IMR-90 (cell line): ENCODE measurements around the gene HMG20A. TPM values are rescaled to one million over a fixed set of nuclear protein-coding genes. Genes with fewer than 3 reads are reported as not detected.

ENCODE experiments used
- ATAC-seq: fragments of 200-7000 bp; cut with Tn5 transposase; 2 replicates; pipeline ENCODE4 v1.9.1; 2020; ENCODE audit warnings: low read depth, mild to moderate bottlenecking, moderate library complexity
- BruUV-seq: library from RNA; stranded (reverse); fragments of 400-500 nt; replicated peaks from 2 replicates; lab custom pipeline; 2021; lab: Mats Ljungman, UMichigan
- CTCF ChIA-PET: fragments of 300-600 bp; formaldehyde crosslinking; extraction: SDS; loops from one replicate; lab custom pipeline; 2021; ENCODE audit warnings: antibody characterized with exemption; lab: Yijun Ruan, JAX
- POLR2A ChIA-PET: fragments of 300-600 bp; sonication (Branson Sonifier 250); formaldehyde crosslinking; loops from one replicate; lab custom pipeline; 2022; ENCODE audit warnings: antibody characterized with exemption; ENCODE audit not compliant: unreplicated experiment; lab: Charles Lee
- DNase-seq: peaks from one replicate; pipeline ENCODE4 v3.0.0; 2013
- H2AFZ ChIP-seq: replicated peaks from 2 replicates; pipeline ENCODE3; 2013; ENCODE audit warnings: low read length, mild to moderate bottlenecking; ENCODE audit not compliant: poor library complexity
- H2AK5ac ChIP-seq: 2 replicates; pipeline ENCODE4 v1.6.1; 2013; ENCODE audit warnings: low read depth, low read length, inconsistent platforms
- H2AK9ac ChIP-seq: replicated peaks from 2 replicates; pipeline ENCODE3; 2013; ENCODE audit warnings: mild to moderate bottlenecking, low read depth, low read length, moderate library complexity; ENCODE audit not compliant: poor library complexity
- H2BK120ac ChIP-seq: 2 replicates; pipeline ENCODE4 v1.6.1; 2013; ENCODE audit warnings: low read depth, low read length, inconsistent platforms
- H2BK15ac ChIP-seq: 3 replicates; pipeline ENCODE4 v1.6.1; 2013; ENCODE audit warnings: low read depth, low read length, inconsistent platforms
- H2BK20ac ChIP-seq: 2 replicates; pipeline ENCODE4 v1.6.1; 2013; ENCODE audit warnings: low read depth, mild to moderate bottlenecking, inconsistent platforms, low read length, moderate library complexity
- H2BK5ac ChIP-seq: 2 replicates; pipeline ENCODE4 v1.6.1; 2013; ENCODE audit warnings: mild to moderate bottlenecking, low read depth, low read length, inconsistent platforms; ENCODE audit not compliant: poor library complexity, severe bottlenecking
- H3K14ac ChIP-seq: replicated peaks from 2 replicates; pipeline ENCODE4 v1.6.1; 2013; ENCODE audit warnings: low read depth, low read length, inconsistent platforms
- H3K18ac ChIP-seq: 2 replicates; pipeline ENCODE4 v1.6.1; 2013; ENCODE audit warnings: low read depth, low read length, control low read depth
- H3K23ac ChIP-seq: 2 replicates; pipeline ENCODE4 v1.6.1; 2013; ENCODE audit warnings: low read depth, low read length, inconsistent platforms
- H3K27ac ChIP-seq: 2 replicates; pipeline ENCODE4 v1.5.1; 2013; ENCODE audit warnings: mild to moderate bottlenecking, control low read depth, low read length; ENCODE audit not compliant: insufficient read depth
- H3K27me3 ChIP-seq: 2 replicates; pipeline ENCODE4 v1.6.1; 2013; ENCODE audit warnings: low read length; ENCODE audit not compliant: control insufficient read depth, insufficient read depth
- H3K36me3 ChIP-seq: 2 replicates; pipeline ENCODE4 v1.6.1; 2013; ENCODE audit warnings: low read length, mixed read lengths; ENCODE audit not compliant: control insufficient read depth, insufficient read depth
- H3K4ac ChIP-seq: 2 replicates; pipeline ENCODE4 v1.6.1; 2013; ENCODE audit warnings: low read depth, low read length, inconsistent platforms
- H3K4me1 ChIP-seq: 2 replicates; pipeline ENCODE4 v1.6.1; 2013; ENCODE audit warnings: low read length, mixed read lengths; ENCODE audit not compliant: control insufficient read depth, insufficient read depth
- H3K4me2 ChIP-seq: 2 replicates; pipeline ENCODE4 v1.6.1; 2013; ENCODE audit warnings: low read depth, mild to moderate bottlenecking, control low read depth, low read length, moderate library complexity
- H3K4me3 ChIP-seq: 2 replicates; pipeline ENCODE4 v1.5.1; 2013; ENCODE audit warnings: low read depth, mild to moderate bottlenecking, control low read depth, low read length, moderate library complexity; ENCODE audit not compliant: insufficient read depth
- H3K56ac ChIP-seq: 2 replicates; pipeline ENCODE4 v1.6.1; 2013; ENCODE audit warnings: low read length, inconsistent platforms; ENCODE audit not compliant: insufficient read depth; ENCODE audit errors: extremely low read depth
- H3K79me1 ChIP-seq, 2 experiments: 2 replicates each; pipeline ENCODE4 v1.6.1; 2013; ENCODE audit warnings: low read length in 2 of 2, inconsistent platforms in 1 of 2, low read depth in 1 of 2
- H3K9ac ChIP-seq: 2 replicates; pipeline ENCODE4 v1.6.1; 2013; ENCODE audit warnings: low read depth, low read length, control low read depth
- H3K9me1 ChIP-seq: 2 replicates; pipeline ENCODE4 v1.6.1; 2013; ENCODE audit warnings: low read length, inconsistent platforms; ENCODE audit not compliant: insufficient read depth
- H3K9me3 ChIP-seq: 2 replicates; pipeline ENCODE4 v1.6.1; 2013; ENCODE audit warnings: low read length; ENCODE audit not compliant: control insufficient read depth, insufficient read depth
- H4K20me1 ChIP-seq: 2 replicates; pipeline ENCODE4 v1.6.1; 2013; ENCODE audit warnings: low read length, inconsistent platforms; ENCODE audit not compliant: insufficient read depth
- H4K5ac ChIP-seq: 2 replicates; pipeline ENCODE4 v1.6.1; 2013; ENCODE audit warnings: mild to moderate bottlenecking, low read depth, low read length, control low read depth
- H4K8ac ChIP-seq, 2 experiments: 2 replicates each; pipeline ENCODE4 v1.6.1; 2013; ENCODE audit warnings: low read depth in 2 of 2, low read length in 2 of 2, control low read depth in 1 of 2, inconsistent platforms in 1 of 2
- H4K91ac ChIP-seq: 2 replicates; pipeline ENCODE4 v1.6.1; 2013; ENCODE audit warnings: low read depth, low read length, inconsistent platforms; ENCODE audit not compliant: insufficient read depth
- BHLHE40 ChIP-seq: fragments of 150-350 bp; IDR thresholded peaks from 2 replicates; pipeline ENCODE4 v1.6.1; 2016; ENCODE audit warnings: mild to moderate bottlenecking, low read depth, low read length
- CEBPB ChIP-seq: IDR thresholded peaks from 2 replicates; pipeline ENCODE4 v1.6.1; 2012; ENCODE audit warnings: low read depth, low read length, improper control_type of control experiment
- CHD1 ChIP-seq: IDR thresholded peaks from 2 replicates; pipeline ENCODE4 v1.6.1; 2012; ENCODE audit warnings: low read depth, low read length, improper control_type of control experiment
- FOS ChIP-seq: fragments of 150-350 bp; IDR thresholded peaks from 2 replicates; pipeline ENCODE4 v1.6.1; 2016; ENCODE audit warnings: low read depth, low read length
- MAFK ChIP-seq: IDR thresholded peaks from 2 replicates; pipeline ENCODE4 v1.6.1; 2012; ENCODE audit warnings: low read depth, low read length, improper control_type of control experiment
- MAZ ChIP-seq: IDR thresholded peaks from 2 replicates; pipeline ENCODE4 v1.6.1; 2012; ENCODE audit warnings: low read depth, mild to moderate bottlenecking, low read length, improper control_type of control experiment, moderate library complexity, borderline replicate concordance
- MXI1 ChIP-seq: IDR thresholded peaks from 2 replicates; pipeline ENCODE4 v1.6.1; 2012; ENCODE audit warnings: low read depth, mild to moderate bottlenecking, low read length, moderate library complexity, borderline replicate concordance
- NFE2L2 ChIP-seq: fragments of 150-350 bp; IDR thresholded peaks from 2 replicates; pipeline ENCODE4 v1.6.1; 2016; ENCODE audit warnings: low read depth, mild to moderate bottlenecking, low read length
- POLR2A ChIP-seq: IDR thresholded peaks from 2 replicates; pipeline ENCODE4 v1.6.1; 2012; ENCODE audit warnings: mild to moderate bottlenecking, low read depth, low read length
- RAD21 ChIP-seq: IDR thresholded peaks from 2 replicates; pipeline ENCODE4 v1.6.1; 2012; ENCODE audit warnings: low read length, improper control_type of control experiment
- RCOR1 ChIP-seq: IDR thresholded peaks from 2 replicates; pipeline ENCODE4 v1.6.1; 2012; ENCODE audit warnings: mild to moderate bottlenecking, low read length, improper control_type of control experiment; ENCODE audit not compliant: insufficient replicate concordance
- RFX5 ChIP-seq: IDR thresholded peaks from 2 replicates; pipeline ENCODE4 v1.8.0; 2012; ENCODE audit warnings: low read depth, mild to moderate bottlenecking, low read length, moderate library complexity
- SMC3 ChIP-seq: fragments of 150-350 bp; IDR thresholded peaks from 2 replicates; pipeline ENCODE4 v1.6.1; 2016; ENCODE audit warnings: low read depth, mild to moderate bottlenecking, antibody characterized with exemption, low read length, moderate library complexity
- WGBS, 2 experiments: methylation state at CpG; one replicate each; pipeline versions ENCODE4 v1.1.5 to v1.1.7; 2013; ENCODE audit warnings: missing lambda C conversion rate in 2 of 2; ENCODE audit not compliant: insufficient read length in 1 of 2; ENCODE audit errors: extremely low coverage in 2 of 2; 5-methylcytosine and 5-hydroxymethylcytosine counted together
- dilution Hi-C: fragments of 300-500 bp; cut with HindIII; formaldehyde crosslinking; loops from one replicate; pipeline ENCODE4 v1.14.3; 2018; ENCODE audit warnings: low sequenced_read_pairs; ENCODE audit not compliant: unreplicated experiment
- in situ Hi-C: fragments of 300-500 bp; cut with MboI; formaldehyde crosslinking; loops from 3 replicates; pipeline ENCODE4 v1.14.3; 2019; ENCODE audit warnings: low sequenced_read_pairs, inconsistent platforms, mixed read lengths
- intact Hi-C: fragments of 100-400 bp; cut with micrococcal nuclease; formaldehyde crosslinking; loops from 2 replicates; pipeline ENCODE4 v1.10.0; 2022
- polyA plus RNA-seq, 3 experiments: library from polyadenylated mRNA; depleted of rRNA; stranded (reverse); fragments of >200 nt; gene quantifications; 2 replicates each; pipeline ENCODE4 v1.2.3, GENCODE V29; 2012; ENCODE audit warnings: low replicate concordance in 1 of 3
- total RNA-seq: library from RNA; depleted of rRNA; stranded (reverse); fragments of >200 nt; gene quantifications from 2 replicates; pipeline ENCODE4 v1.2.3, GENCODE V29; 2012
- TF ChIP-seq, protein P1 (sequence below): conservative IDR thresholded peaks from 2 replicates; pipeline ENCODE4 v1.5.1; 2012; ENCODE audit warnings: mild to moderate bottlenecking, low read depth, low read length, improper control_type of control experiment
- TF ChIP-seq, protein P2 (sequence below): fragments of 150-350 bp; IDR thresholded peaks from 2 replicates; pipeline ENCODE4 v1.6.1; 2016; ENCODE audit warnings: low read depth, mild to moderate bottlenecking, low read length, moderate library complexity, borderline replicate concordance
- TF ChIP-seq, protein P3 (sequence below): fragments of 150-350 bp; IDR thresholded peaks from 2 replicates; pipeline ENCODE4 v1.6.1; 2017; ENCODE audit warnings: mild to moderate bottlenecking, antibody characterized with exemption, low read length, low read depth

HMG20A gene
- total and polyA plus RNA-seq, 2 of the 4 experiments (the other 2 are of a cell fraction), result 22.3 to 25.3 TPM

DNA sequence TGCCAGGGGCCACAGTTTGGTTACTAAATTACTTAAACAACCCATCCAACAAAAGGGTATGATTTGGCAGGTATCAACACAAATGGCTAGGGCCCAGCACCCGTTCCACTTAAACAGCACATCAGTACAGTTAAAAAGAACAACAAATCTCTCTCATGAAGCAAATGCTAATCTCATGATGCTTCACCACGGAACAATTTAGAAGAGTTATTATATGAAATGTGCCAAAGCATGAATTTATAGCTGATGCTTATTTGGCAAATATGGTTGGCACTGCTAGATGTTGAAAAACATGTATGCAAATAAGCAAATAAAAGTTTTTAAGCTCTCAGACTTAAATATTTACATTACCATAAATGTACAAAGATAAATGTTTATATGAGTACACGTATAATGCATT is 3.1 kb upstream of the HMG20A start:
- Histone ChIP-seq H3K4ac (peak overlapping the region; percentile 83), H2AK9ac (no peak overlapping the region), H3K4me3 (no peak overlapping the region), H4K20me1 (peaks cover 54% of the 10 kb centered on the region), H3K18ac (peak overlapping the region; percentile 80), H3K79me1 (peaks cover 17 to 66% of the 10 kb centered on the region in 2 experiments), H3K36me3 (no peaks in the 10 kb centered on the region), H2AFZ (no peak overlapping the region), H3K14ac (peak overlapping the region; percentile 34), H2BK5ac (peak overlapping the region; percentile 91), H4K5ac (no peak overlapping the region), H3K9me3 (no peaks in the 10 kb centered on the region), H3K9ac (0 out of 2 replicates have a peak overlapping the region, but pooled peaks have one; percentile 7), H4K8ac (no peak overlapping the region; a peak in 1 of 4 replicates), H3K27me3 (no peaks in the 10 kb centered on the region), H3K4me2 (peak overlapping the region; percentile 97), H4K91ac (peak overlapping the region; percentile 43; the same call in 1 of the 2 replicates), H3K9me1 (peaks cover 11% of the 10 kb centered on the region), H2BK15ac (peak overlapping the region; percentile 87; the same call in 2 of the 3 replicates), H3K56ac (no peak overlapping the region; the same call in 1 of the 2 replicates), H2BK120ac (peak overlapping the region; percentile 36), H2AK5ac (peak overlapping the region; percentile 67; the same call in 1 of the 2 replicates), H3K4me1 (peaks cover 12% of the 10 kb centered on the region), H3K27ac (peak overlapping the region; percentile 77; the same call in 1 of the 2 replicates), H3K23ac (peak overlapping the region; percentile 48; the same call in 1 of the 2 replicates), H2BK20ac (peak overlapping the region; percentile 43)
- in situ Hi-C loops (no loop called here), intact Hi-C loops (loop anchor here (1.0 to 2.0 kb wide), 2 partner anchors 79 to 299 kb away; no protein-coding TSS in a partner anchor), dilution Hi-C loops (no loop called here)
- BruUV-seq, result no TSS peak
- WGBS, 2 experiments, result no CpG with 5 or more reads among the region's 3 CpGs
- CTCF ChIA-PET, result no interaction called here
- POLR2A ChIA-PET, result interaction anchor here (0.6 kb wide), 1 partner anchor 71 kb away, joined by 3 read pairs; no protein-coding TSS in a partner anchor
- ATAC-seq (no peak), DNase-seq (peak; percentile 9)
- TF ChIP-seq, protein P1, sequence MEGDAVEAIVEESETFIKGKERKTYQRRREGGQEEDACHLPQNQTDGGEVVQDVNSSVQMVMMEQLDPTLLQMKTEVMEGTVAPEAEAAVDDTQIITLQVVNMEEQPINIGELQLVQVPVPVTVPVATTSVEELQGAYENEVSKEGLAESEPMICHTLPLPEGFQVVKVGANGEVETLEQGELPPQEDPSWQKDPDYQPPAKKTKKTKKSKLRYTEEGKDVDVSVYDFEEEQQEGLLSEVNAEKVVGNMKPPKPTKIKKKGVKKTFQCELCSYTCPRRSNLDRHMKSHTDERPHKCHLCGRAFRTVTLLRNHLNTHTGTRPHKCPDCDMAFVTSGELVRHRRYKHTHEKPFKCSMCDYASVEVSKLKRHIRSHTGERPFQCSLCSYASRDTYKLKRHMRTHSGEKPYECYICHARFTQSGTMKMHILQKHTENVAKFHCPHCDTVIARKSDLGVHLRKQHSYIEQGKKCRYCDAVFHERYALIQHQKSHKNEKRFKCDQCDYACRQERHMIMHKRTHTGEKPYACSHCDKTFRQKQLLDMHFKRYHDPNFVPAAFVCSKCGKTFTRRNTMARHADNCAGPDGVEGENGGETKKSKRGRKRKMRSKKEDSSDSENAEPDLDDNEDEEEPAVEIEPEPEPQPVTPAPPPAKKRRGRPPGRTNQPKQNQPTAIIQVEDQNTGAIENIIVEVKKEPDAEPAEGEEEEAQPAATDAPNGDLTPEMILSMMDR, result no peak
- TF ChIP-seq, protein P2, sequence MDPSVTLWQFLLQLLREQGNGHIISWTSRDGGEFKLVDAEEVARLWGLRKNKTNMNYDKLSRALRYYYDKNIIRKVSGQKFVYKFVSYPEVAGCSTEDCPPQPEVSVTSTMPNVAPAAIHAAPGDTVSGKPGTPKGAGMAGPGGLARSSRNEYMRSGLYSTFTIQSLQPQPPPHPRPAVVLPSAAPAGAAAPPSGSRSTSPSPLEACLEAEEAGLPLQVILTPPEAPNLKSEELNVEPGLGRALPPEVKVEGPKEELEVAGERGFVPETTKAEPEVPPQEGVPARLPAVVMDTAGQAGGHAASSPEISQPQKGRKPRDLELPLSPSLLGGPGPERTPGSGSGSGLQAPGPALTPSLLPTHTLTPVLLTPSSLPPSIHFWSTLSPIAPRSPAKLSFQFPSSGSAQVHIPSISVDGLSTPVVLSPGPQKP, result no peak
- TF ChIP-seq RCOR1 (no peak), MXI1 (no peak), RAD21 (no peak), CHD1 (no peak), POLR2A (no peak), CEBPB (no peak), BHLHE40 (no peak), SMC3 (no peak), RFX5 (no peak), NFE2L2 (no peak), FOS (no peak), MAFK (no peak), MAZ (no peak)
- TF ChIP-seq, protein P3, sequence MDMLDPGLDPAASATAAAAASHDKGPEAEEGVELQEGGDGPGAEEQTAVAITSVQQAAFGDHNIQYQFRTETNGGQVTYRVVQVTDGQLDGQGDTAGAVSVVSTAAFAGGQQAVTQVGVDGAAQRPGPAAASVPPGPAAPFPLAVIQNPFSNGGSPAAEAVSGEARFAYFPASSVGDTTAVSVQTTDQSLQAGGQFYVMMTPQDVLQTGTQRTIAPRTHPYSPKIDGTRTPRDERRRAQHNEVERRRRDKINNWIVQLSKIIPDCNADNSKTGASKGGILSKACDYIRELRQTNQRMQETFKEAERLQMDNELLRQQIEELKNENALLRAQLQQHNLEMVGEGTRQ, result no peak
